ENCODE data around the gene TTLL8. TPM values are rescaled to one million over a fixed set of nuclear protein-coding genes. Genes with fewer than 3 reads are reported as not detected.

TTLL8 gene
- total RNA-seq, 2 donors from 2014 or later, result not detected

DNA sequence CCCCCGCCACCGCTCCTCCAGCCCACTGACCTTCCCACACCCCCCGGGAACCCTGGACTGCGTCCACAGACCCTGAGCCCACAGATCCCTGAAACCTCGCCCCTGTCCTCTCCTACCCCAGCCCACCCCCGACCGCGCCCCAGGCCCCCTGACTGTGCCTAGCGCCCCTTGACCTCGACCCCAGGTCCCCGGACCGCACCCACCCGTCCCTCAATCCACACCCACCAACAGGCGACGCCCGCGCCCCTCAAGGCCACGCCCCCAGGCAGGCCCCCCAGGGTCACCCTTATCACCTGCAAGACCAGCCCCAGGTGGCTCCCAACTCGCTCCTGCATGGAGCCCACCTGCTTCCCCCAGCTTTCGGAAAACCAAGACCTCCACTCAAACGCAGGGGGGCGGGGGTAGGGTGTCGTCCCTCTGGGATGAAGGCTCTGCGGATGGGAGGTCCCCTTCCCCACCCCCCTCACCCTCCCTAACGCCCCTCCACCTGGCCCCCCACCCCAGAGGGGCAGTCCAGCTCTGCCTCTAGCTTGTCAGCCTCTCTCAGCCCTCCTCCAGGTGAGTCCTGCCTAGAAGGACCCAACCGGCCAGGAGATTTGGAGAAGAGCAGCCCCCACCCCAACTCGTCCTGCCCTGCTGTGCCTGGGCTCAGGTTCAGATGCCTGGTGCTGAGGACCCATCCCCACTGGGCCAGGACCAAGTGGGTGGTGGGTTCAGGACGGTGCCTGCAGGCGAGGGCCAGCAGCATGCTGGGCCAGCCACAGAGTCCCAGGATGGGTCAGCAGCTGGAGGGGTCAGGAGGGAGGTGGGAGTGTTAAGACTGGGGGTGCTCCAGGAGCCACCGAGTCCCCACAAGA is 42.4 kb downstream of the TTLL8 start:
- Histone ChIP-seq H3K9ac (ENCODE audit: low read depth in 2 of 2, low read length in 2 of 2) (no peak overlapping the region), H3K4me1 (no peaks in the 10 kb centered on the region), H3K27me3 (peaks cover 66% of the 10 kb centered on the region), H3K9me3 (no peaks in the 10 kb centered on the region), H3K36me3 (no peaks in the 10 kb centered on the region), H3K4me3 (no peak overlapping the region), H3K27ac (no peak overlapping the region)
- TF ChIP-seq, protein P1, sequence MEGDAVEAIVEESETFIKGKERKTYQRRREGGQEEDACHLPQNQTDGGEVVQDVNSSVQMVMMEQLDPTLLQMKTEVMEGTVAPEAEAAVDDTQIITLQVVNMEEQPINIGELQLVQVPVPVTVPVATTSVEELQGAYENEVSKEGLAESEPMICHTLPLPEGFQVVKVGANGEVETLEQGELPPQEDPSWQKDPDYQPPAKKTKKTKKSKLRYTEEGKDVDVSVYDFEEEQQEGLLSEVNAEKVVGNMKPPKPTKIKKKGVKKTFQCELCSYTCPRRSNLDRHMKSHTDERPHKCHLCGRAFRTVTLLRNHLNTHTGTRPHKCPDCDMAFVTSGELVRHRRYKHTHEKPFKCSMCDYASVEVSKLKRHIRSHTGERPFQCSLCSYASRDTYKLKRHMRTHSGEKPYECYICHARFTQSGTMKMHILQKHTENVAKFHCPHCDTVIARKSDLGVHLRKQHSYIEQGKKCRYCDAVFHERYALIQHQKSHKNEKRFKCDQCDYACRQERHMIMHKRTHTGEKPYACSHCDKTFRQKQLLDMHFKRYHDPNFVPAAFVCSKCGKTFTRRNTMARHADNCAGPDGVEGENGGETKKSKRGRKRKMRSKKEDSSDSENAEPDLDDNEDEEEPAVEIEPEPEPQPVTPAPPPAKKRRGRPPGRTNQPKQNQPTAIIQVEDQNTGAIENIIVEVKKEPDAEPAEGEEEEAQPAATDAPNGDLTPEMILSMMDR (IDR thresholded peaks at IDR 0.05), result no peak
- intact Hi-C loops (cut with DNase I), result no loop called here
- DNase-seq, result no peak

DNA sequence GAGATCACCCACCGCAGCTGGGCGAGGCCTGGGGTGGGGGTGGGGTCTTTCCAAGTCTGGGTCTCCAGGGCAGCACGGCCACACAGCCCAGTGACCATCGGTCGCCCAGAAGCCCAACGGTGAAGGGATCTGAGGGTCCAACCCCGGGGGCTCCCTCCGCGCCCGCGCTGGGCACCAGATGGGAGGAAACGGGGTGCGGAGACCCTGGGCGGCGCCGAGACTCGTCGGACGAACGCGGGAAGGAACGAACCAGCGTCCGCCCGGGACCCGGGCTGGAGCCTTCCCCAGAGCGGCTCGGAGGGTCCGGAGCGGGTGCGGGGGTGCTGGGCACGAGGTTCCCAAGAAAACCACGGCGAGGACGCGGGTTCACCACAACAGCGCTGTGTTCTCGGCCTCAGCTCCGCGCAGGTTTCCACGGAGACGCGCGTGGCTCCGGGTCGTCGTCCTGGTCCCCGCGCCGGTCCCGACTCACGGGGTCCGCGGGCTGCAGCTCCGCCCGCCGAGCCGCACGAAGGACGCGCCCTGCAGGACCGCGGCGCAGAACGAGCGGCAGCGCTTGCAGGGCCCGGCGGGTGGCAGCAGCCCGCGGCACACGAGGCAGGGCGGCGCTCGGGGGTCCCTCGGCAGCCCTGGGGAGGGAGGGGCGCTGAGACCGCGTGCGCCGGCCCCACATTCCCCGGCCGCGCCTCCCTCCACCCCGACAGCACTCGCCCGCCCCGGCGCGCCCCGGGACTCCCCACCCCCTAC is 43.3 kb downstream of the TTLL8 start:
- intact Hi-C loops (cut with DNase I), result no loop called here
- TF ChIP-seq, protein P1 (IDR thresholded peaks at IDR 0.05), result no peak
- H3K27me3 ChIP-seq, result peaks cover 74% of the 10 kb centered on the region
- H3K36me3 ChIP-seq, result no peaks in the 10 kb centered on the region
- no peak overlapping the region for H3K9ac ChIP-seq (ENCODE audit: low read depth in 2 of 2, low read length in 2 of 2)
- no peak for DNase-seq
- H3K4me3 ChIP-seq, result no peak overlapping the region
- no peaks in the 10 kb centered on the region for H3K4me1 ChIP-seq
- no peak overlapping the region for H3K27ac ChIP-seq
- no peaks in the 10 kb centered on the region for H3K9me3 ChIP-seq

DNA sequence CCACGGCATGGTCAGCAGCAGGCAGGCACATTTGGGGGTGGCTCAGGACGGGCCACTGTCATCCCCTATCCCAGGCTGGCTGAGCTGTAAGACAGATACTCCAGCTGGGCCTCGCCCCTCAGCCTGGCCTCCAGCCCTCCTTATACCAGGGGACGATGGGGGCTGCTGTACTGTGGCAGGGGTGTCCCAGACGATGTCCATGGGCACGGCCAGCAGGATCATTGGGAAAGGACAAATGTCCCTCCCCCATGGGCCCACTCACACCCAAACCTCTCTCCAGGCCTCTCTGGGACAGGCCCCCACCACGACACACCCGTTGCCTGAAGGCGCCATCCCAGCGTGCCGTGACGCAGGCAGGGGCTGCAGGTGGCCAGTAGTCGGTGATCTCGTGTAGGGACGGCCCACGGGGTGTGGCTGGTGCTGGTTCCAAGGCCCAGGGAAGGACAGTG is 44.0 kb downstream of the TTLL8 start:
- Histone ChIP-seq H3K4me3 (no peak overlapping the region), H3K9me3 (no peaks in the 10 kb centered on the region), H3K36me3 (no peaks in the 10 kb centered on the region), H3K27ac (no peak overlapping the region), H3K9ac (ENCODE audit: low read depth in 2 of 2, low read length in 2 of 2) (no peak overlapping the region), H3K27me3 (peaks cover 74% of the 10 kb centered on the region), H3K4me1 (no peaks in the 10 kb centered on the region)
- DNase-seq, result no peak
- TF ChIP-seq, protein P1 (IDR thresholded peaks at IDR 0.05), result no peak
- intact Hi-C loops (cut with DNase I), result no loop called here

DNA sequence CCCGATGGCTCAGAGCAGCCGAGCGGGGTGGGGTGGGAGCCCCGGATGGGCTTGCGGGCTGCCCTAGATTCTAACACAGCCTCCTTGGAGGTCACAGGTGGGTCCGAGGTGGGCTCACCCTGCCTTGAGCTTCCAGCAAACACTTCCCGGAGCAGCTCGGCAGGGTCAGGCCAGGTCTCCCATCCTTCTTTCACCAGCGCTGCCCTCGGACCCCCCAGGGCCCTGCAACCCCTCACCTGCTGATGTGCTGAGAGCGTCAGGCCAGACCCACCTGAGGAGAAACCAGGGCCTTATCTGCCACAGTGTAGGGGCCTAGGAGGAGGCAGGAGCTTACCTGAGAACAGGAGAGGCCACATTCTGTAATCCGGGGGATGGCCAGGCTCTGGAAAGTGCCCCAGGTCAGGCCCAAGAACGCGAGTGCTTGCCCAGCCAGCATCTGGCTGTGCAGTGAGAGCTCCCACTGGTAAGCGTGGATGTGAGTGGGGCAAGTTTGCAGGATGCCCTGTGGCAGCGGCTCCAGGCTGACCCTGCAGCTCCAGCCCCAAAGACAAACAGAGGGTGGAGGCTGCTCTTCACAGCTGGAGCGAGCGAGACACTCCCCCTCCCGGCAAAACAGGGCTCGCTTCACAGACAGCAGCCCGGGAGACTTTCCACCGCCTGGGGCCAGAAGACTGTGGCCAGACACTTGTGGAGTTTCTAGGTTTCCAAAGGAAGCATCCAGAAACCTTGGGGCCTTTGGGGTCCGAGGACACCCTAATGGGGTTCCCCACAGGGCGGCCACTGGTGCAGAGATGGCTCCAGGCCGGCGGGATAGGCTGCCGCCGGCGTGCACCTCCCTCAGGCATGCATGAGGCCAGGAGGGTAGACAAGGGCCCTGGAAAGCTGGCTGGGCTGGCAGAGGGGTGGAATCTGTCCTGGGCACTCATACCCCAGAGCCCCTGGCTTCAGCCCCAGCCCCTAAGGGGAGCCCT is 45.6 kb downstream of the TTLL8 start, which contains the start of gene IL17REL:
Gene IL17REL (minus strand): TSS at position 555 of the 971 bp plus-strand sequence. CDS start 119 bp downstream, at position 436.
- H3K36me3 ChIP-seq, result no peaks in the 10 kb centered on the region
- H3K4me3 ChIP-seq, result no peak within 1 kb of the TSS
- DNase-seq, result no peak
- H3K27me3 ChIP-seq, result peaks cover 70% of the 10 kb centered on the region
- intact Hi-C loops (cut with DNase I), result no loop called here
- no peak within 1 kb of the TSS for H3K9ac ChIP-seq (ENCODE audit: low read depth in 2 of 2, low read length in 2 of 2)
- H3K9me3 ChIP-seq, result no peaks in the 10 kb centered on the region
- H3K4me1 ChIP-seq, result no peaks in the 10 kb centered on the region
- H3K27ac ChIP-seq, result no peak within 1 kb of the TSS
- TF ChIP-seq, protein P1 (IDR thresholded peaks at IDR 0.05), result no peak
